ENCODE results near the gene INPP5D. TPM values are rescaled to one million over a fixed set of nuclear protein-coding genes. Genes with fewer than 3 reads are reported as not detected.

INPP5D gene
- total and polyA plus RNA-seq, 3 donors from 2014 or later, result 5.7 to 12.7 (median 11.2) TPM

DNA sequence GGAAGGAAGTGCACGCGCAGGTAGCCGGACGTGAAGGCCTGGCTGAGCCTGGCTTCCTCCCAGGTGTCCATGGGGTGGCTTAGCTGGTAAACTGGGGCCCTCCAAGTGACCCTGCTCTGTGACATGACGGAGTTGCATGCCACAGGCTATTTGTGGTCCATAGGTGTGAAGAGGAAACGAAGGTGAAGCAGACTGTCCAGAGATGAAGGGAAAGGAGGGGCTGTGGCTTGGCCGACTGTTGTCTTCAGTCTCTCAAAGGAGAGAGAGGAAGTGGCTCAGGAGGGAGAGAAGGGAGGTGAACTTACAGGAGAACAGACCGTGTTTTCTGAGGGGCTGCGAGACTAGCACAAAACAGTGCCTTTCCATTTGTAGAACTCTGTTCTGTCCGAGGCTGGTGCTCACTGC is 19.3 kb downstream of the INPP5D start:
- WGBS, 2 donors, result 71 to 75% methylated on average over 10 of the region's 10 CpGs
- H3K36me3 ChIP-seq (ENCODE audit: low read depth, missing control alignments), result no peaks in the 10 kb centered on the region

DNA sequence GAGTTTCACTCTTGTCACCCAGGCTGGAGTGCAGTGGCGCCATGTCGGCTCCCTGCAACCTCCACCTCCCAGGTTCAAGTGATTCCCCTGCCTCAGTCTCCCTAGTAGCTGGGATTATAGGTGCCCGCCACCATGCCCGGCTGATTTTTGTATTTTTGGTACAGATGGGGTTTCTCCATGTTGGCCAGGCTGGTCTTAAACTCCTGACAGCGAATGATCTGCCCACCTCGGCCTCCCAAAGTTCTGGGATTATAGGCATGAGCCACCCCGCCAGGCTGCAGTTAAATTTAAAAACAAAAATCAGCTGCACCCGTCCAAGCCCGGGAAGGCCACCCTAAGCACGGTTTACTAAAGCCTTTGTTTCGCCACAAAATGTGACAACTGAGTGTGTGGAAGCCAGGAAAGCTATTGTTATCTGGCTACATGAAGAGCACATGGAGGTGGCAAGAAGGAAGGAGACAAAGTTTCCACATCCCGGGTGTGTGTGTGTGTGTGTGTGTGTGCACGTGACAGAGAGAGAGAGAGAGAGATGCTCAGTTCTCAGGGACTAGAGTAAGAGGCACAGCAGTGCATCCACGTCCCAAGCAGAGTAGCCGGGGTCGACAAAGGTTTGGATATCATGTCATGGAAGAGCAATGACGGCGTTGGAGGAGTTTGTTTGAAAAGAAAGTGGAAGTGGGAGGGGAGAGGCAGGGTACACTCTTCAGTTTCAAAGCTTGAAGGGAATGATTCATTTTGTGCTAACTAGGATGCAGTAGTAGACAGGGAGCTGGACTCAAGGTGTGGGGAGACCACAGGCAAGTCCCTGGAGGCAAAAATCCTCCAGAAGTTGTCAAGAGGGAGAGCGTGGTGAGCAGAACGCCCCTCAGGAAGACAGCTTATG is 20.1 kb downstream of the INPP5D start:
- no peaks in the 10 kb centered on the region for H3K36me3 ChIP-seq (ENCODE audit: low read depth, missing control alignments)
- H3K4me3 ChIP-seq, result no peak overlapping the region
- intact Hi-C loops (cut with DNase I; ENCODE audit: low total_unique reads), result no loop called here
- DNase-seq, result no peak
- whole genome bisulfite sequencing, 2 donors, result 86 to 91% methylated on average over 20 of the region's 20 CpGs
- TF ChIP-seq POLR2A (IDR thresholded peaks at IDR 0.05), result no peak
- TF ChIP-seq, protein P1, sequence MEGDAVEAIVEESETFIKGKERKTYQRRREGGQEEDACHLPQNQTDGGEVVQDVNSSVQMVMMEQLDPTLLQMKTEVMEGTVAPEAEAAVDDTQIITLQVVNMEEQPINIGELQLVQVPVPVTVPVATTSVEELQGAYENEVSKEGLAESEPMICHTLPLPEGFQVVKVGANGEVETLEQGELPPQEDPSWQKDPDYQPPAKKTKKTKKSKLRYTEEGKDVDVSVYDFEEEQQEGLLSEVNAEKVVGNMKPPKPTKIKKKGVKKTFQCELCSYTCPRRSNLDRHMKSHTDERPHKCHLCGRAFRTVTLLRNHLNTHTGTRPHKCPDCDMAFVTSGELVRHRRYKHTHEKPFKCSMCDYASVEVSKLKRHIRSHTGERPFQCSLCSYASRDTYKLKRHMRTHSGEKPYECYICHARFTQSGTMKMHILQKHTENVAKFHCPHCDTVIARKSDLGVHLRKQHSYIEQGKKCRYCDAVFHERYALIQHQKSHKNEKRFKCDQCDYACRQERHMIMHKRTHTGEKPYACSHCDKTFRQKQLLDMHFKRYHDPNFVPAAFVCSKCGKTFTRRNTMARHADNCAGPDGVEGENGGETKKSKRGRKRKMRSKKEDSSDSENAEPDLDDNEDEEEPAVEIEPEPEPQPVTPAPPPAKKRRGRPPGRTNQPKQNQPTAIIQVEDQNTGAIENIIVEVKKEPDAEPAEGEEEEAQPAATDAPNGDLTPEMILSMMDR (IDR thresholded peaks at IDR 0.05), result no peak
- H3K9me3 ChIP-seq, result no peaks in the 10 kb centered on the region
- peaks cover 4% of the 10 kb centered on the region for H3K4me1 ChIP-seq
- no peak overlapping the region for H3K27ac ChIP-seq
- no peaks in the 10 kb centered on the region for H3K27me3 ChIP-seq

More for the DNA sequence above, 19.3 kb downstream of the INPP5D start:
- TF ChIP-seq, protein P1 (IDR thresholded peaks at IDR 0.05), result no peak
- TF ChIP-seq POLR2A (IDR thresholded peaks at IDR 0.05), result no peak
- Histone ChIP-seq H3K4me3 (no peak overlapping the region), H3K27ac (no peak overlapping the region), H3K9me3 (no peaks in the 10 kb centered on the region), H3K4me1 (peaks cover 4% of the 10 kb centered on the region), H3K27me3 (no peaks in the 10 kb centered on the region)
- no peak for DNase-seq
- intact Hi-C loops (cut with DNase I; ENCODE audit: low total_unique reads), result no loop called here

DNA sequence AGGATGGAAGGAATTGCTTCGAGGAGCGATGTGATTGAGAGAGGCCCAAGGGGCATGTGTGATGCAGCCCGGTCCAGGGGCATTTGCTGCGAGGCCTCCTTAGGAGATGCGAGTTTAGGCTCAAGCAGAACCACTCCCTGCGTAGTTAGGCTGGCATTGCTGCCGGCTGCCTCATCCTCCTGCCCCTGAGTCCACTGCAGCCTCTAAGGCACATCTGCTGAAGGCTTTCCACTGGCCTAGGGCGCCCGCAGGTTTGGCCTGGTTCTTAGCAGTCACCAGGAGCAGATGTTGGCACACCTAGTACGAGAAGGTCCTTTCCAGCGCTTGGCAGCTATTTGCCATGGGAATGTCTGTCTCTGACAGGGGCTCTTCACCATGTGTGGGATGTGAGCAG is 20.7 kb downstream of the INPP5D start:
- 91 to 92% methylated on average over 11 of the region's 11 CpGs for WGBS, 2 donors
- TF ChIP-seq, protein P1 (IDR thresholded peaks at IDR 0.05), result no peak
- no peak for TF ChIP-seq POLR2A (IDR thresholded peaks at IDR 0.05)
- H3K36me3 ChIP-seq (ENCODE audit: low read depth, missing control alignments), result no peaks in the 10 kb centered on the region
- intact Hi-C loops (cut with DNase I; ENCODE audit: low total_unique reads), result no loop called here
- no peaks in the 10 kb centered on the region for H3K27me3 ChIP-seq
- no peaks in the 10 kb centered on the region for H3K9me3 ChIP-seq
- H3K4me1 ChIP-seq, result peaks cover 4% of the 10 kb centered on the region
- H3K4me3 ChIP-seq, result no peak overlapping the region
- H3K27ac ChIP-seq, result no peak overlapping the region
- DNase-seq, result peak; percentile 11

DNA sequence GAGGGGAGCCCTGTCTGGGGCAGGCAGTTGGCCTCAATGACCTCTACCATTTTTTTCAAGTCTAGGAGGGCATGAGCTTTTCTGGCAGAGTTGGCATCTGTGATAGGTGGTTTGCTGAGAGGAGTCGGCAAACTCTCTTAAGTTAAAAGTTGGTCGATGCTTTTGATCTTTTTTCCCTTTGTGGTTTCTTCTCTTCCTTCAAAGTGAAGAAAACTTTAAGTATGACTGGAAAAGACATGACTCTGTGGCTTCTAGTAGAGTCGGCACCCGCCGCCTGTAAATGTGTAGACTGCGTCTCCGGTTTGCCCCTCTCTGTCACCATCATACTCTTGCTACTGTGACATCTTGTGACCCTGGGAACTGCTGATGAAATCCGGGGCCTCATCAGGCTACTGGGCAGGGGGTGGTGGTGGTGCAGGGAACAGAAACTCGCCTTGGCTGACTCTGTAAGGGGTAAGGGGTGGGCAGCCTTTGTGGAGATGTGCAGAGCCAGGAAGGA is 21.1 kb downstream of the INPP5D start:
- DNase-seq, result peak; percentile 16
- no peaks in the 10 kb centered on the region for H3K36me3 ChIP-seq (ENCODE audit: low read depth, missing control alignments)
- H3K27ac ChIP-seq, result no peak overlapping the region
- TF ChIP-seq, protein P1 (IDR thresholded peaks at IDR 0.05), result no peak
- no peak for TF ChIP-seq POLR2A (IDR thresholded peaks at IDR 0.05)
- H3K4me1 ChIP-seq, result peaks cover under 1% of the 10 kb centered on the region
- 82 to 92% methylated on average over 9 of the region's 9 CpGs for WGBS, 2 donors
- no peak overlapping the region for H3K4me3 ChIP-seq
- H3K27me3 ChIP-seq, result no peaks in the 10 kb centered on the region
- no peaks in the 10 kb centered on the region for H3K9me3 ChIP-seq
- intact Hi-C loops (cut with DNase I; ENCODE audit: low total_unique reads), result no loop called here

All from testis (tissue), 3 donors.